NCI-H345 treated with DMSO at 0.1 percent for 48 hours (cell line): Measurements from ENCODE around the gene HEXA.

ENCODE experiments used
- DNase-seq: peaks from one replicate; lab custom pipeline; 2025; ENCODE audit not compliant: unreplicated experiment; lab: John Stamatoyannopoulos, UW

Gene HEXA

GRCh38 chr15:72323752-72324151, 52.1 kb downstream of the HEXA start:
- no peak for DNase-seq

GRCh38 chr15:72319985-72320671, 55.7 kb downstream of the HEXA start, which contains the start of gene CELF6:
Gene CELF6, minus strand, starts transcription at chr15:72320157. Its CDS starts 283 bp downstream, at chr15:72319874.
- peak; percentile 40 for DNase-seq

GRCh38 chr15:72319360-72319984, 56.3 kb downstream of the HEXA start:
- DNase-seq, result no peak

- no peak for DNase-seq
Measured at GRCh38 chr15:72318408-72318942, 57.3 kb downstream of the HEXA start.

GRCh38 chr15:72315706-72316370, 60.0 kb downstream of the HEXA start:
- DNase-seq, result peak; percentile 13

GRCh38 chr15:72313881-72314280, 61.9 kb downstream of the HEXA start:
- DNase-seq, result no peak

- DNase-seq, result no peak
Measured at GRCh38 chr15:72313448-72313840, 62.4 kb downstream of the HEXA start.

- DNase-seq, result peak; percentile 27
Measured at GRCh38 chr15:72312605-72313447, 63.0 kb downstream of the HEXA start.

- DNase-seq, result no peak
Measured at GRCh38 chr15:72307026-72307425, 68.8 kb downstream of the HEXA start.

- DNase-seq, result no peak
Measured at GRCh38 chr15:72306211-72306785, 69.5 kb downstream of the HEXA start.

- no peak for DNase-seq
Measured at GRCh38 chr15:72304596-72304995, 71.2 kb downstream of the HEXA start.

- no peak for DNase-seq
Measured at GRCh38 chr15:72302955-72303354, 72.9 kb downstream of the HEXA start.
